Cardiac muscle cell (in vitro differentiated cells and primary cell): ENCODE data around the gene FSCN2. TPM values are rescaled to one million over a fixed set of nuclear protein-coding genes. Genes with fewer than 3 reads are reported as not detected.
A peak's percentile ranks its signal among the peaks of the same experiment; 100 is the strongest.

Source experiments
- DNase-seq, 2 donors: peaks; one replicate each; pipeline versions ENCODE4 v3.0.0 to v3.0.0-alpha.2; 2010 to 2017; ENCODE audit warnings: low read depth in 1 of 2, low spot score in 1 of 2
- H3K27ac ChIP-seq: fragments of 200-600 bp; sonication (generic); 2 replicates; pipeline ENCODE4 v1.5.1; 2016
- H3K27me3 ChIP-seq: fragments of 200-600 bp; sonication (generic); 2 replicates; pipeline ENCODE4 v1.6.0; 2016; ENCODE audit warnings: control low read depth
- H3K36me3 ChIP-seq: fragments of 200-600 bp; sonication (generic); 2 replicates; pipeline ENCODE4 v1.5.1; 2016; ENCODE audit warnings: control low read depth
- H3K4me1 ChIP-seq: fragments of 200-600 bp; sonication (generic); 2 replicates; pipeline ENCODE4 v1.8.1; 2017; ENCODE audit warnings: low read depth, mild to moderate bottlenecking, mixed run types
- H3K4me3 ChIP-seq: fragments of 200-600 bp; sonication (generic); 2 replicates; pipeline ENCODE4 v1.5.1; 2016; ENCODE audit warnings: mild to moderate bottlenecking
- H3K9me3 ChIP-seq: fragments of 200-600 bp; sonication (generic); 2 replicates; pipeline ENCODE4 v1.5.1; 2017; ENCODE audit warnings: low read depth, mild to moderate bottlenecking, control low read depth
- CTCF ChIP-seq: IDR thresholded peaks from 2 replicates; pipeline ENCODE4 v1.5.1; 2012; ENCODE audit warnings: low read depth, mild to moderate bottlenecking, low read length
- polyA plus RNA-seq: library from polyadenylated mRNA; unstranded; fragments of >200 nt; fragmentation: Nextera tagmentation; extraction: Ambion mirVana; gene quantifications from 2 replicates; pipeline ENCODE4 v1.2.1, GENCODE V29; 2016
- total RNA-seq: library from RNA; depleted of rRNA; stranded (reverse); fragments of >200 nt; gene quantifications from 2 replicates; pipeline ENCODE4 v1.2.3, GENCODE V29; 2016

Gene FSCN2
- total and polyA plus RNA-seq, 2 experiments from 2014 or later: 1.5 to 9.0 TPM

GRCh38 chr17:81486199-81486810 lies 41.9 kb upstream of the FSCN2 start:
- H3K9me3 ChIP-seq: no peaks in the 10 kb centered on the region
- no peaks in the 10 kb centered on the region for H3K36me3 ChIP-seq
- H3K27me3 ChIP-seq: no peaks in the 10 kb centered on the region
- TF ChIP-seq CTCF: no peak
- no peak overlapping the region for H3K27ac ChIP-seq
- no peak for DNase-seq
- H3K4me1 ChIP-seq: peaks cover 20% of the 10 kb centered on the region
- H3K4me3 ChIP-seq: no peak overlapping the region

- no peak overlapping the region for H3K4me3 ChIP-seq
- H3K9me3 ChIP-seq: no peaks in the 10 kb centered on the region
- no peak for TF ChIP-seq CTCF
- H3K27ac ChIP-seq: no peak overlapping the region
- no peak for DNase-seq
- no peaks in the 10 kb centered on the region for H3K36me3 ChIP-seq
- H3K4me1 ChIP-seq: peaks cover 16% of the 10 kb centered on the region
- H3K27me3 ChIP-seq: no peaks in the 10 kb centered on the region
Observed at GRCh38 chr17:81487089-81487486, 41.1 kb upstream of the FSCN2 start.

GRCh38 chr17:81487487-81488275 lies 40.5 kb upstream of the FSCN2 start:
- Histone ChIP-seq H3K27ac (no peak overlapping the region), H3K36me3 (no peaks in the 10 kb centered on the region), H3K4me1 (peaks cover 14% of the 10 kb centered on the region)

GRCh38 chr17:81488276-81488860 lies 39.8 kb upstream of the FSCN2 start:
- Histone ChIP-seq H3K36me3 (no peaks in the 10 kb centered on the region), H3K4me1 (peaks cover 7% of the 10 kb centered on the region), H3K27me3 (no peaks in the 10 kb centered on the region), H3K27ac (no peak overlapping the region), H3K9me3 (no peaks in the 10 kb centered on the region), H3K4me3 (peak overlapping the region; percentile 36)
- no peak for DNase-seq
- no peak for TF ChIP-seq CTCF

More at GRCh38 chr17:81487487-81488275, 40.5 kb upstream of the FSCN2 start:
- DNase-seq: peak; percentile 79 to 90
- no peaks in the 10 kb centered on the region for H3K9me3 ChIP-seq
- TF ChIP-seq CTCF: peak; percentile 6
- peak overlapping the region; percentile 36 for H3K4me3 ChIP-seq
- H3K27me3 ChIP-seq: no peaks in the 10 kb centered on the region

- Histone ChIP-seq H3K27ac (no peak overlapping the region), H3K4me3 (no peak overlapping the region)
- no peak for DNase-seq
Observed at GRCh38 chr17:81489012-81489997, 38.9 kb upstream of the FSCN2 start.

More at GRCh38 chr17:81489012-81489997, 38.9 kb upstream of the FSCN2 start:
- Histone ChIP-seq H3K36me3 (no peaks in the 10 kb centered on the region), H3K9me3 (no peaks in the 10 kb centered on the region), H3K4me1 (no peaks in the 10 kb centered on the region), H3K27me3 (no peaks in the 10 kb centered on the region)
- TF ChIP-seq CTCF: no peak
